ACHN (cell line): Measurements from ENCODE around the gene ELAC2.

ENCODE experiments used
- DNase-seq: peaks from one replicate; pipeline ENCODE4 v3.0.0-alpha.2; 2015
- in situ Hi-C: cut with HindIII; loops from 2 replicates; pipeline ENCODE4 v1.10.0; 2017; ENCODE audit warnings: low sequenced_read_pairs, low pct_ligation_motif_present, low pct_unique_long_range_greater_than_20kb

Gene ELAC2, protein sequence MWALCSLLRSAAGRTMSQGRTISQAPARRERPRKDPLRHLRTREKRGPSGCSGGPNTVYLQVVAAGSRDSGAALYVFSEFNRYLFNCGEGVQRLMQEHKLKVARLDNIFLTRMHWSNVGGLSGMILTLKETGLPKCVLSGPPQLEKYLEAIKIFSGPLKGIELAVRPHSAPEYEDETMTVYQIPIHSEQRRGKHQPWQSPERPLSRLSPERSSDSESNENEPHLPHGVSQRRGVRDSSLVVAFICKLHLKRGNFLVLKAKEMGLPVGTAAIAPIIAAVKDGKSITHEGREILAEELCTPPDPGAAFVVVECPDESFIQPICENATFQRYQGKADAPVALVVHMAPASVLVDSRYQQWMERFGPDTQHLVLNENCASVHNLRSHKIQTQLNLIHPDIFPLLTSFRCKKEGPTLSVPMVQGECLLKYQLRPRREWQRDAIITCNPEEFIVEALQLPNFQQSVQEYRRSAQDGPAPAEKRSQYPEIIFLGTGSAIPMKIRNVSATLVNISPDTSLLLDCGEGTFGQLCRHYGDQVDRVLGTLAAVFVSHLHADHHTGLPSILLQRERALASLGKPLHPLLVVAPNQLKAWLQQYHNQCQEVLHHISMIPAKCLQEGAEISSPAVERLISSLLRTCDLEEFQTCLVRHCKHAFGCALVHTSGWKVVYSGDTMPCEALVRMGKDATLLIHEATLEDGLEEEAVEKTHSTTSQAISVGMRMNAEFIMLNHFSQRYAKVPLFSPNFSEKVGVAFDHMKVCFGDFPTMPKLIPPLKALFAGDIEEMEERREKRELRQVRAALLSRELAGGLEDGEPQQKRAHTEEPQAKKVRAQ

DNA sequence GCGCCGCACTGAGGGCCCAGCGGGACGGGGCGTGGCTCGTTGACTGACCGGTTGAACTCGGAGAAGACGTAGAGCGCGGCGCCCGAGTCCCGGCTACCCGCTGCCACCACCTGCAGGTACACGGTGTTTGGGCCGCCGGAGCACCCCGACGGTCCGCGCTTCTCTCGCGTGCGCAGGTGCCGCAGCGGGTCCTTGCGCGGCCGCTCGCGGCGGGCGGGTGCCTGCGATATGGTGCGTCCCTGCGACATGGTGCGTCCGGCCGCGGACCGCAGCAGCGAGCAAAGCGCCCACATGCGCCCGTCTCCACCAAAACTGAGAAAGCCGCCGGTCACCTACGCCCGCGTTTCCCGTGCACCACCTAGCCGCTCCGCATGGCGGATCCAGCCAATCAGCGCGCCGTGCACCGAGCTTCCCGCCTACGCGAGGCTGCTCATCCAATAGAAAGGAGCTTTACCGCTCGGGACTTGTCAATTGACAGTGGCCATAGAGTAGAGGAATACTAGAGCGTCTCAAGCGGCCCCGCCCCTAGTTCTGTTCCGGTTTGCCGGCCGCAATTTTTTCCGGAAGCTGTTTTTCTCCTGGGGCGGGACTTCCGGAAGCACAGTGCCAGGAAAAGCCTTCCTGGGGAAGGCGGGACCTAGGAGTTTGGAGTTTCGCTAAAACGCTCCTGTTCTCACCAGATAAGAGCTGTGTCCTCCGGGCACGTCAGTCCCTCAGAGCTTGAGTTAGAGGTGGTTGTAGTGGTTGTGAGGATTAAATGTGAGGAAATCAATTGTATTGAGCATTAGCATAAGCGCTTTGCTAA lies at the start of gene ELAC2:
ELAC2 (minus strand) TSS at position 373 of the 805 bp plus-strand sequence; CDS start at position 293, 80 bp downstream.
- peak; percentile 99 for DNase-seq
- in situ Hi-C loops: no loop called here

DNA sequence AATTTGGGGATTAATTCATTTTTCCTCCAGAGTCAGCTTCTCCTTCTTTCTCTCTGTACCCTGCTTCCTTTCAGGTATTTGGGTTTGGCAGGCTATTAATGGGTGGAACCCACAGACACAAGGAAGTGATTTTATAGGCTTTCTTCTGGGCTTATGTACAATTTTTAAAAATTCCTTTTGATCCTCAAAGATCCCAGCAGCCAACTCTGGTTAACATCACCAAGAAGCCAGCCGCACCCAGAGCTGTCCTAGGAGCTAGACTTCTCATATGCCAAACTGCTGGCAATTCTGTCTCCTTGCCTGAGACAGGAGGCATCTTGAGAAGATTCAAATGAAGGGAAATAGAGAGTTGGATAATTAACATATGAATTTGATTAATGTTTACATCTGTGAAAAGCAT lies 47.2 kb upstream of the ELAC2 start:
- no peak for DNase-seq
- in situ Hi-C loops: no loop called here

DNA sequence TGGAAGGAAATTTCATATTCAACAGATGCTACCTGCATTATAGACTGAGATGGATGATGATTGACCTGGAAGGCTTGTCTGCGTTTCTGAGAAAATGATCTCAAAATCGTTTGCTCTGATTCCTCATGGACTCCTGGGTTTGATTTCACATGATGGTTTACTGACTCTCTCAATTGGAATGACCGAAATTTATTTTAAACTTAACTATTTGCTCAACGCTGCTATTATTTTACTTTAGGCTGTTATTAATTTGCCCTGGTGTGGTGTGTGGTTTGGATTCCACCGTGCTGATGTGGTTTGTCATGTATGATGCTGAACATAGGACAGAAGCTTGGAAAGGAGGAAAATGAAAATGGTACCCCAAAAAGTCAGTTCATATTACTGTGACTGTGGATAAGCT lies 37.3 kb upstream of the ELAC2 start:
- DNase-seq: no peak
- in situ Hi-C loops: no loop called here

DNA sequence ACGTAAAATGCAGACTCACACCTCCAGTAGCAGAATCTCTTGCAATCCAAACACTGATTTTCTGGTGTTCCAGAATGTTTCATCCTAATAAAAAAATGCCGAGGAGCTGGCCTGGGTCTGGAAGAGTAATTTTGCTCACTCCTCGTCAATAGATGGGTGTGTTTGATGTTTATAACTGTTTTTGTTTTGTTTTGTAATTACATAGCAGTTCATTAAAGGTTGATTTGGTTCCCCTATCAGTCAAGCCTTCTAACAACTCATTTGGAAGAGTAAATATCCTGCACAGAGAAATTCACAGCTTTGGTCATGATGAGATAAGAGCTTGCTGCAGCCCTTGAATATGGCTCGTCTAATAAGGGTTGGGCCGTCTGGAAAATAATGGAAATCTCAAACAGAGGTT lies 36.8 kb upstream of the ELAC2 start:
- in situ Hi-C loops: no loop called here

DNA sequence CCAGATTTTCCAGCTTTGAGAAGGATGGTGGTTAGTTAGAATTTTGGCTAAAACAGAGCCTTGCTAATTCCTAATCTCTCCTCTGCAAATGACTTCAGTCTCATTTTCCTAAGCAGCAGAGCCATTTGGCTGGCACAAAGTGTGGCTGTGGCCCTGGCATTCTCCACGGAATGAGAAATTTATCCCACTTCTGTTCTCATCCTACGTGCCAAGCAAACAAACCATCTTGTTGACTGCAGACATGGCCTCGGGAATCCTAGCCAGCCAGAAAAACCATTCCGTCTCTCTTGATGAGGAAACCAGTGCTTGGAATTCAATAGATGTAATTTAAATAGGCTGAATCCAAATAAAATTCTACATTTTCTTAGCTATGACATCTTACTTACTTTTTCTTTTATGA lies 34.1 kb upstream of the ELAC2 start:
- in situ Hi-C loops: no loop called here
- no peak for DNase-seq

More for the DNA sequence above, 36.8 kb upstream of the ELAC2 start:
- DNase-seq: no peak

DNA sequence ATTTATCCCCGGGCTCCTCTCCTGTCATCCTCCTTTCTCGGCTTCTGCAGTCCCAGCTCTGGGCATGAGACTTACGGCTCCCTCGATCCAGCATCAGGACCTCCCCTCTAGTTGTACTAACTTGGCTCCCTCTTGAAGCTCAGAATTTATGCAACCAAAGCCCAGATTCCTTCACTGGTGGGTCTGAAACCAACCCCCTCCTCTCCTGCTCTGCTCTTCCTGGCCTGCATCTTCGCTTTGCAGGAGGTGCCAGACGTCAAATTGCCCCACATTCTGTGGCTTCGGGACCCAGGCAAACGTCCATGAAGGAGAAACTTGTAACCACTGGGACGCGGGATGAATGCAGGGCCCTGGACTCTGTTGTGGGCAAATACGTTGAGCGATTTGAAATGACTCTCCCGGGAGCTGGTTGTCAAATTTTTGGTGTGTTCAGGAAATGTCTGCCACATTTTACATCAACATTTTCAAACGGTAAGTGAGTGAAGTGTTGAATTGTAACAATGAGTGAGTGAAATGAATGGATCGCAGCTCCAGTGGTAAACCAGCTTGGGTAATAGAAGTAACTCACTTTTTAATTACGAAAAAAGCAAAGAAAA lies 29.3 kb upstream of the ELAC2 start:
- DNase-seq: no peak
- in situ Hi-C loops: no loop called here

DNA sequence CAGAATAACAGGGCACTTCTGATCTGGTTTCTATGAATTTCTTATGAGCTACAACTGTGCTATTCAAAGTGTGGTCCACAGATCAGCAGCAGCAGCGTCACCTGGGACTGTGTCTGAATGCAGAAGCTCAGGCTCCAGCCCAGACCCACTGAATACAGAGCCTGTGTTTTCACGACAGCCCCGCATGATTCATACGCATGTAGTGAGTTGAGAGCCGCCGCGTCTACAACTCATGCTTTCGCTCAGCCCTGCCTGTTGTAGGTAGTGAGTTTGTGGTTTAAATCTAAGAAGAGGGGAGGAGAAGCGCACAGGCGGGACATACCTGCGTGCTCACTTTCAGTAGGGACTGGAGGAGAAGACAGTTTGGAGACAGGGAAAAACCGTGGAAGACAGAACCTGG lies 28.5 kb upstream of the ELAC2 start:
- in situ Hi-C loops: no loop called here
- DNase-seq: no peak

DNA sequence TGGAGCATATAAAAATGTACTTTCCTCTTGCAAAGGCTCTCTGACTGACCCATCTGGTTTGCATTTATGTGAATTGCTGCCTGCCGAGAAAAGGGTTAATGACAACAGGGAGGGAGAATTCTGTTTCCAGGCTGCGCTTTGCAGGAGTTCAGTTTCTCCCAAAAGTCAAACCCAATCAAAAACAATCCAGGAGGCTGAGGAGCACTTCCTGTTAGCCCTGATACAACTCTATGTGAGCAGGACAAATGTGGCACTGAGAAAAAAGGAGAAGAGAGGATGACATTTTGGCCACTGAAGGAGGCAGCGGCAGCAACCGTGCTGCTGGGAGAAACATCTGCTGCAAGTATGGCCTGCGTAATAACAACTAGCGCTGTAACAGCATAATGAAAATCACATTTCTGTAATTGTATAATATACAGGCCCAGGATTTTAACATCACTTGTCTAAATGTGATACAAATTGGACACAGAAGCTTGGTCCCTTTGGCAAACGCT lies 26.8 kb upstream of the ELAC2 start:
- in situ Hi-C loops: no loop called here
- DNase-seq: no peak

DNA sequence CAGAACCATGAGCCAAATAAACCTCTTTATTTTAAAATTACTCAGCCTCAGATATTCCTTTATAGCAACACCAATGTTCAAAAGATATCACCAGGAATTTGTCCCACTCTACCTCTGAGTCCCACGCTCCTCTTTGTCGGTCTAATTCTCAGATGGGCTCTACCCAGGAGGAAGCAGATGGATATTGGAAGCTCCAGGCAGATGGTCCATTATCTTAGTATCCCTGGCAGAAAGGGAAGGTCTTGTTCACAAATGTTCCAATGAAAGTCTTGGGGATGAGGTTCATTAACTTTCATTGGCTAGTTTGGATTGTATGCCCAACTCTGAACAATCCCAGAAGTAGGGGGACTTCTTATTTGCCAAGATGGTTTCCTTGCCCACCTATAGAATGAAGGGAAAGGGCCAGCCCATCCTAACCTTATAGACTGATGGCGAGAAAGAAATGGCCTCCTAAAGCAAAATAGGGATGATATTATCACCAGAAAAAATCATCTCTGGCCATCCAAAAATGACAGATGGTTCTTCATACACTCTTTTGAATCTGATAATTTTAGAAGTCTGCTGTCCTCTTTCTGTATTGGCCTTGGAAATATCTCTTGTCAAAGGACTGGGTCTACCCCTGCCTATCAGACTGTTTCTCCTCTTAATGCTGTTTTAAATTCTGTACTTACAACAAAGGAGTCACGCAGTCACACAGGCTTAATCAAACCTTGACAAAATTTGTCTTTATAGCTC lies 21.3 kb upstream of the ELAC2 start:
- in situ Hi-C loops: no loop called here
- DNase-seq: no peak

DNA sequence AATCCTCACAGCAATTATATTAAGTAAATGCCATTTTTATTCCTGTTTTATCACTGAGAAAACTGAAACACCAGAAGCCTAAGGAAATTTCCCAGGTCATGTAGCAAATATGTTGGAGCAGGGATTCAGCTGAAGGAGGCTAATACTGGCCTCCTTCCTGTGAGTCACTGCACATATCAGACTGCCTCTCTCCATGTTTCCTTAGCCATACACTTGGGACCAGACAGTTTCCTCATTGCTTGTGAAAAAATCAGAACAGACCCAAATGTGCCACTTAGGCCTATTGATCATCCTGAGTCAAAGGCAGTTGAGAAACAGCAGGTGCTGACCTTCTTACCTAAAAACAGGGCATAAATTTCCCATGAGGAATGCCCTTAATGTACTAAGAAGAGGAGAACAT lies 18.9 kb upstream of the ELAC2 start:
- in situ Hi-C loops: no loop called here
- DNase-seq: no peak

DNA sequence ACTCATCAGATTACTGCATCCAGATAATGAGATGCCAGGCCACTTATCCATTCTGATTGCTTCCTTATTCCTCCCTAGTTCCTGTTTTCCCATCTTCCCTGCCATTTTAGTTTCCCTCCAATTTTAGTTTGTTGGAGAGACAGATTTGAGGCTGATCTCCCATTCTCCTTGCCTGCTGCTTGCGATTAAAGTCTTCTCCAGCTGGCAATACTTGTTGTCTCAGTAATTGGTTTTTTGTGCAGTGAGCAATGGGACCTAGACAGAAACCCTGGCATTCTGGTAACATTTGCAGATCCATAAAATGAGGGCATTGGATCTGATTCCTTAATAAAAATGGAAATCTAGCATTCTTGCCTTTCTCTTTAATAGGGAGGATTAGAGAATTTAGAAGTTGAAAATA lies 17.6 kb upstream of the ELAC2 start:
- in situ Hi-C loops: no loop called here
- DNase-seq: no peak

DNA sequence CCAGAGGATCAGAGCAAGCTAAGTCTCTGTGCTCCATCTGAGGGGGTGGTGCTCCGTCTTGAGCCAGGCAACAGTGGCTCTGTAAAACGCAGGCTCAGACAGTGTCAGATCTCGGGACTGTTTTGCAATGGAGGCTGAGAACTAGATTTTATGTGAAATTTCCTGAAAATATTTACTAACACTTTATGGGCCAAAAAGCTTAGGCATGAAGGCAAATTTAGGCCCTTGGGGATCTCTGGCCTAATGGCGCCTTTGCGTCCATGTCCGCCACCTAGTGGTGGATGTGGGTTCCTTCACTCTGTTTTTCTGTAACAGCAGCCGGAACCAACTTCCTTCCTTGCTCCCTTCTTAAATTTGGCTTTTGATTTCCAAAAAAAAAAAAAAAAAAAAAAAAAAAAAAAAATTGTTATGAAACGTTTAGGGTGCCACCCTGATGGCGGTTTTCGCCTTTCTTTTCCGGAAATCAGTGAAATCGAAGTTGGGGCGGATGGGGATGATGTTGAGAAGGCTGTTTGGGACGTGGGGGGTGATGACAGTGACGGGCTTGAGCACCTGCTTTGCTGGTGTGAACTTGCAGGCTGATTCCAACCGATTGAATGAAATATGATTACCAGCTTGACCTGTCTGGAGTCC lies 14.0 kb upstream of the ELAC2 start:
- in situ Hi-C loops: no loop called here
- DNase-seq: peak; percentile 55

DNA sequence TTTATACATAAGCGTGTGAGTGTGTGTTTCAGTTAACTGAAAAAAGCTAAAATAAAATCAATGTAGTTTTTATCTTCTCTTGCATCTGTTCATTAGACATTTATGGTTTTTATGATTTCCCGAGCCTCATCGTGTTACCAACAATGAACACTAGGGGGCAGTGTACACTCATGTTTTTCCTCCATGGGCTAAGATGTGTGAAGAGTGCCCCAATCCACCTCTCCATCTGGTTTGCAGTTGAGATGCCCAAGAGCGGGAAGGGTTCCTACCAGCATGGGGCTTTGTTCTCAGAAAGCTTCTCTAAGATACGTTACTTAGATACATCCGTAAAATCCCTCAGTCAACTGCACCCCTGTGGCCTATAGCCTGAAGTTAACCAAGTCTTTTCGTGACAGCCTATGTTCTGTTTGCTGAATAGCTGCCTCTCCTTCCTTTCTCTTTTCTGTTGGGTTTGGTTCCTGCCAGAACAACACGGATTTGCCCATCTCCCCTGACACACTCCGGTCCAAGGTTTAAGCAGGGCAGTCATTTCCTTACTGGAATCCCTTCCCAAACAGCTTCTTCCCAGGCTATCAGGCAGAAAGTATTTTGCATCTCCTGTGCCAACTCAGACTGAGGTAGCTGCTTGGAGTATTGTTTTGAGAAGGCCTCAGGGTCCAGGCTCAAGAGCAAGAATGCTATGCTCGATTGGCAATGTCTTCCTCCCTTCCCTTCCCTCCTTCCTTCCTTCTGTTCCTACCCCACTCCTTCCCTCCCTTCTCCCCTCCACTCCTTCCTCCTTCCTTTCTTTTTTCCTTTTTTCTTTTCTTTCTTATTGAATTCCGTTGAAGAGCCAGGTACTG lies 12.9 kb upstream of the ELAC2 start:
- in situ Hi-C loops: no loop called here
- DNase-seq: peak; percentile 58

DNA sequence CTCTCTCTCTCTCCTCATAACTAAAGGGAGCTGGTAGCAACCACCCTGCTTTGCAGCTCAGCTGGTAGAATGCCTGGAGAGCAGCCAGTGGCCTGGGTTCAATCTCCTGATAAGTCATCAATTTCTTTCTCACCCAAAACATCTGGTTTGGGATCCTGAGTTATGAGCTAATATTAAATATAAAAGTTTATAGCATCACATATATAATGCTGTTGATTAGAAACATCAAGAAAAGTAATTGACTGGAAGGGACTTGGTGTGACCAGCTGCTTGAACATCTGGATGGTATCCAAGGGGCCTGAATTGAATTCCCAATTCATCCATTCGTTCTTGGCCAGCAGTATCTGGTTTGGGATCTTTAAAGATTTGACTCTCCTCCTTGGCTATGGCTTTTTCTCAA lies 12.2 kb upstream of the ELAC2 start:
- DNase-seq: no peak
- in situ Hi-C loops: no loop called here

DNA sequence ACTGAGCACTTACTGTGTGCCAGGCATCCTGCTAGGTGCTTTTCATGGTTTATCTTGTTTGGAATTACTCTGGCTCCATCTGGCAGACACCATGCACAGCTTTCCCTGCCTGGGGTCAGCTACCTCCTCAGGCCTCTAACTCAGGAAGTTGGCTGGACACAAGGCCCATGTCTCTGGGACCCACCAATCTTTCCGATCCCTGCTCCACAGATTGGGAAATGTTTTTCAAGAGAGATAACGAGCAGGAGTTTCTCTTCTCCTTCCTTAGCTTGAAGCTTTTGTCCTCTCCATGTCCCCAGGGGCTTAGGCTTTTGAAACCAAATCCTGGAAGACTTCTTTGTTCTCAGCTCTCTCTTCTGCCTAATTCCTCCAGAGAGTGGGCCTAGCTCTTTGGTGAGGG lies 11.5 kb upstream of the ELAC2 start:
- in situ Hi-C loops: no loop called here
- no peak for DNase-seq

DNA sequence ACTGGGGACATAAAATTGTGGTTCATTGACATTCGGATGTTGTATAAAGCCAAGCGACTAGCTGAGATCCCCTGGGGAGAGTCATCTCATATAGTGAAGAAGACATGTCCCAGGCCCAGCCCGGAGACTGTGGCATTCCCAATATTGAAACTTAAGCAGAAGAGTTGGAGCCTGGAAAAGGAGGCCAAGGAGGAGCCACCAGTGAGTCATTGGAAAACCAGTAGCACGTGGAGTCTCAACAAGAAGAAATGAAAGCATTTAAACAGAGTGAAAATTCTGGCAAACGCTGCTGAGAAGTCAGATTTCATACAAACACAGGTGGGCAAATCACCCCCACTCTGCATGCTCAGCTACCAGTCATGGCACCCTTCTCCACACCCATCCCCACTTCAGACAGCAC lies 9.4 kb upstream of the ELAC2 start:
- in situ Hi-C loops: no loop called here
- no peak for DNase-seq

DNA sequence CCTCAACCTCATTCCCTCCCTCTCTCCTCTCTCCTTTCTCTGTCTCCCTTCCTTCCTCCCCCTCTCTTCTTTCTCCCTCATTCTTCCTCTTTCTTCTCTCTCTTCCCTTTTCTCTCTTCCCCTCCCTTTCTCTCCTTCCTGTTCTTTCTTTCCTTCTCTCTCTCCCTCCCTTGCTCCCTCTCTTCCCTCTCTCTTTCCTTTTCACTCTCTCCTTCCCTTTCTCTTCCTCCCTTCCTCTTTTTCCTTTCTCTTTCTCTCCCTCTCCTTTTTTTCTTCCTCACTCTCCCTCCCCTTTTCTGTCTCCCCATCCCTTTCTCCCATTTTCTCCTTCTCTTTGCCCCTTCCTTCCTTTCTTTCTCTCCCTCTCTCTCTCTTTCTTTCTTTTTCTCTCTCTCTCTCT lies 7.9 kb upstream of the ELAC2 start:
- in situ Hi-C loops: no loop called here
- DNase-seq: no peak
